HepG2 (cell line): ENCODE data around the gene TFF1. TPM values are rescaled to one million over a fixed set of nuclear protein-coding genes. Genes with fewer than 3 reads are reported as not detected.

ENCODE experiments used
- ATAC-seq: fragments of 200-7000 bp; cut with Tn5 transposase; 3 replicates; pipeline ENCODE4 v1.9.1; 2020; ENCODE audit warnings: mild to moderate bottlenecking, moderate library complexity
- BruUV-seq: library from RNA; stranded (reverse); fragments of 400-500 nt; replicated peaks from 2 replicates; lab custom pipeline; 2021; lab: Mats Ljungman, UMichigan
- CTCF ChIA-PET: fragments of 300-600 bp; formaldehyde crosslinking; extraction: SDS; loops from one replicate; lab custom pipeline; 2021; ENCODE audit warnings: low total read pairs, inconsistent platforms, low intra/inter-chr PET ratio; lab: Yijun Ruan, JAX
- POLR2A ChIA-PET: fragments of 350-600 bp; sonication (Branson Sonifier 250); formaldehyde crosslinking; loops from one replicate; lab custom pipeline; 2020; ENCODE audit warnings: antibody characterized with exemption, inconsistent platforms; lab: Yijun Ruan, JAX
- DNase-seq: peaks from one replicate; pipeline ENCODE4 v3.0.0-alpha.2; 2015; ENCODE audit warnings: low spot score
- FAIRE-seq: peaks from 3 replicates; lab custom pipeline; 2011; peaks lifted over from hg19 to GRCh38; lab: Jason Lieb, UNC
- H2AFZ ChIP-seq: one replicate; pipeline ENCODE4 v1.6.1; 2011; ENCODE audit warnings: low read length, inconsistent platforms
- H3K27ac ChIP-seq: fragments of 300-600 bp; 3 replicates; pipeline ENCODE4 v1.8.0; 2011; ENCODE audit warnings: mixed run types, mild to moderate bottlenecking, mixed read lengths, low read length, inconsistent platforms; ENCODE audit not compliant: insufficient read depth; ENCODE audit errors: extremely low read length
- H3K27me3 ChIP-seq, 2 experiments: fragments of 200-600 bp in 1 of 2; 2 replicates in 1 of 2; 3 replicates in 1 of 2; pipeline versions ENCODE4 v1.6.0 to v1.8.0; 2011; ENCODE audit warnings: low read length in 2 of 2, mild to moderate bottlenecking in 2 of 2, moderate library complexity in 2 of 2, inconsistent platforms in 1 of 2; ENCODE audit not compliant: insufficient read depth in 2 of 2, control insufficient read depth in 1 of 2
- H3K36me3 ChIP-seq, 2 experiments: fragments of 200-600 bp in 1 of 2; replicated peaks in 1 of 2; 2 replicates in 1 of 2; 3 replicates in 1 of 2; pipeline versions ENCODE4 v1.5.1 to v1.8.0; 2011; ENCODE audit warnings: low read length in 2 of 2, inconsistent platforms in 1 of 2; ENCODE audit not compliant: insufficient read depth in 2 of 2, control insufficient read depth in 1 of 2
- H3K4me1 ChIP-seq: 2 replicates; pipeline ENCODE4 v1.5.1; 2012; ENCODE audit warnings: low read length, inconsistent platforms; ENCODE audit not compliant: insufficient read depth
- H3K4me2 ChIP-seq: 2 replicates; pipeline ENCODE4 v1.6.0; 2011; ENCODE audit warnings: low read depth, low read length, inconsistent platforms
- H3K4me3 ChIP-seq, 3 experiments: fragments of 200-600 bp in 1 of 3; sonication (generic), shearing (Covaris generic) in 1 of 3; replicated peaks in 1 of 3; 2 replicates each; pipeline ENCODE4 v1.5.1; 2011 to 2016; ENCODE audit warnings: low read length in 3 of 3, inconsistent platforms in 2 of 3, low read depth in 2 of 3, mild to moderate bottlenecking in 2 of 3, control low read depth in 1 of 3, mixed read lengths in 1 of 3; ENCODE audit not compliant: insufficient read depth in 1 of 3
- H3K79me2 ChIP-seq: one replicate; pipeline ENCODE4 v1.6.1; 2011; ENCODE audit warnings: low read length, inconsistent platforms; ENCODE audit not compliant: insufficient read depth
- H3K9ac ChIP-seq: 2 replicates; pipeline ENCODE4 v1.6.0; 2011; ENCODE audit warnings: mild to moderate bottlenecking, low read depth, low read length, inconsistent platforms; ENCODE audit not compliant: insufficient read depth
- H3K9me3 ChIP-seq: 2 replicates; pipeline ENCODE4 v1.5.1; 2012; ENCODE audit warnings: mild to moderate bottlenecking, low read length
- H4K20me1 ChIP-seq: 2 replicates; pipeline ENCODE4 v1.6.0; 2011; ENCODE audit warnings: inconsistent platforms, mild to moderate bottlenecking, low read length, moderate library complexity; ENCODE audit not compliant: insufficient read depth
- AKNA ChIP-seq: sonication (generic); formaldehyde crosslinking; IDR thresholded peaks from 2 replicates; pipeline ENCODE4 v1.4.0; 2020; ENCODE audit warnings: missing genetic modification reagents, borderline replicate concordance
- NFYC ChIP-seq: IDR thresholded peaks from 2 replicates; pipeline ENCODE4 v1.6.1; 2016; ENCODE audit warnings: missing genetic modification reagents, missing compliant biosample characterization
- SP1 ChIP-seq, 2 experiments: fragments of 450-650 bp in 1 of 2; sonication (generic) in 1 of 2; formaldehyde crosslinking in 1 of 2; IDR thresholded peaks; 2 replicates each; pipeline versions ENCODE4 v1.4.0 to v1.6.1; 2016 to 2020; ENCODE audit warnings: missing genetic modification reagents in 1 of 2
- ZNF512B ChIP-seq: sonication (generic); formaldehyde crosslinking; IDR thresholded peaks from 2 replicates; pipeline ENCODE4 v1.5.1; 2020; ENCODE audit warnings: missing genetic modification reagents, mild to moderate bottlenecking, borderline replicate concordance
- whole genome bisulfite sequencing: methylation state at CpG from one replicate; pipeline ENCODE4 v1.1.6; 2017; ENCODE audit warnings: low lambda C conversion rate; 5-methylcytosine and 5-hydroxymethylcytosine counted together
- in situ Hi-C: cut with HindIII; loops from 2 replicates; pipeline ENCODE4 v1.10.0; 2017; ENCODE audit warnings: low pct_unique_long_range_greater_than_20kb; ENCODE audit not compliant: extremely low pct_ligation_motif_present
- intact Hi-C: fragments of 100-400 bp; cut with micrococcal nuclease; formaldehyde crosslinking; loops from one replicate; pipeline ENCODE4 v1.10.0; 2022; ENCODE audit not compliant: unreplicated experiment
- polyA plus RNA-seq, 8 experiments: library from polyadenylated mRNA; depleted of rRNA in 3 of 8; stranded (reverse) in 7 of 8; unstranded in 1 of 8; fragments of >200 nt; fragmentation: Illumina TruSeq in 4 of 8; extraction: Trizol in 4 of 8; gene quantifications; 2 replicates each; pipeline versions ENCODE4 v1.2.1 to v1.2.3, GENCODE V29; 2011 to 2016; ENCODE audit warnings: low read depth in 4 of 8, missing spikeins in 1 of 8, mixed read lengths in 1 of 8; ENCODE audit not compliant: insufficient read depth in 1 of 8
- total RNA-seq, 5 experiments: library from RNA; depleted of rRNA; stranded (reverse); fragments of >200 nt; fragmentation: Illumina TruSeq; extraction: Trizol; gene quantifications; 2 replicates each; pipeline ENCODE4 v1.2.3, GENCODE V29; 2016; ENCODE audit warnings: low read depth in 1 of 5

The TFF1 gene
- total and polyA plus RNA-seq, 2 of the 13 experiments (the other 11 are each of a cell fraction or from before 2014, with no cell fraction given): 0.24 to 19.4 TPM

GRCh38 chr21:42358937-42359336 is 7.4 kb downstream of the TFF1 start:
- BruUV-seq: no TSS peak
- Histone ChIP-seq H3K4me1 (peaks cover 11% of the 10 kb centered on the region), H3K27me3 (no peaks in the 10 kb centered on the region; a peak in 2 of 5 replicates), H3K4me3 (no peak overlapping the region), H3K4me2 (no peak overlapping the region), H3K9me3 (no peaks in the 10 kb centered on the region; the same call in 1 of the 2 replicates), H3K79me2 (no peaks in the 10 kb centered on the region), H3K36me3 (no peaks in the 10 kb centered on the region), H3K27ac (no peak overlapping the region), H2AFZ (no peak overlapping the region), H4K20me1 (no peaks in the 10 kb centered on the region), H3K9ac (no peak overlapping the region)
- FAIRE-seq: no peak
- no peak for TF ChIP-seq AKNA (CRISPR knock-in tag)
- TF ChIP-seq NFYC (CRISPR knock-in tag): peak; percentile 33; the same call in 1 of the 2 replicates
- no peak for ATAC-seq
- WGBS: 78% methylated on average over 12 of the region's 13 CpGs
- in situ Hi-C loops (no loop called here), intact Hi-C loops (no loop called here)
- DNase-seq: no peak
- CTCF ChIA-PET: no interaction called here
- POLR2A ChIA-PET: no interaction called here

GRCh38 chr21:42358261-42358660 is 8.1 kb downstream of the TFF1 start:
- H2AFZ ChIP-seq: no peak overlapping the region
- 76% methylated on average over 8 of the region's 12 CpGs for WGBS
- peaks cover 9% of the 10 kb centered on the region; the same call in 1 of the 2 replicates for H3K4me1 ChIP-seq
- H3K27me3 ChIP-seq: no peaks in the 10 kb centered on the region; a peak in 2 of 5 replicates
- H3K27ac ChIP-seq: no peak overlapping the region
- intact Hi-C loops: no loop called here
- ChIA-PET CTCF (no interaction called here), POLR2A (no interaction called here)
- H3K9me3 ChIP-seq: no peaks in the 10 kb centered on the region; the same call in 1 of the 2 replicates
- no peaks in the 10 kb centered on the region for H3K79me2 ChIP-seq
- DNase-seq: no peak
- H3K4me2 ChIP-seq: no peak overlapping the region
- no peak overlapping the region for H3K9ac ChIP-seq
- no TSS peak for BruUV-seq
- no peaks in the 10 kb centered on the region for H4K20me1 ChIP-seq
- no peak for TF ChIP-seq SP1 (IDR thresholded peaks at IDR 0.05)
- no peak for TF ChIP-seq SP1 (CRISPR knock-in tag; IDR thresholded peaks at IDR 0.05)
- TF ChIP-seq ZNF512B (CRISPR knock-in tag): no peak
- TF ChIP-seq, all 625 proteins: peak for 0
- ATAC-seq (no peak), FAIRE-seq (no peak)
- Histone ChIP-seq H3K4me3 (no peak overlapping the region), H3K36me3 (no peaks in the 10 kb centered on the region)
- in situ Hi-C loops: no loop called here
